IPS-20b (cell line): ENCODE results near the gene C10orf95.
A peak's percentile ranks its signal among the peaks of the same experiment; 100 is the strongest.

Experiments used
- H3K27ac ChIP-seq: one replicate; pipeline ENCODE4 v1.5.1; 2013; ENCODE audit warnings: low read length
- H3K27me3 ChIP-seq: 2 replicates; pipeline ENCODE4 v1.6.1; 2013; ENCODE audit warnings: mild to moderate bottlenecking, low read length, inconsistent platforms; ENCODE audit not compliant: insufficient read depth
- H3K36me3 ChIP-seq: 2 replicates; pipeline ENCODE4 v1.6.1; 2013; ENCODE audit warnings: low read depth, mild to moderate bottlenecking, inconsistent platforms, low read length, moderate library complexity; ENCODE audit not compliant: insufficient read depth
- H3K4me1 ChIP-seq: 2 replicates; pipeline ENCODE4 v1.6.1; 2013; ENCODE audit warnings: mild to moderate bottlenecking, control low read depth, inconsistent platforms, low read length, moderate library complexity; ENCODE audit not compliant: insufficient read depth
- H3K4me3 ChIP-seq: 2 replicates; pipeline ENCODE4 v1.5.1; 2013; ENCODE audit warnings: mild to moderate bottlenecking, low read length, inconsistent platforms
- H3K9ac ChIP-seq: 2 replicates; pipeline ENCODE4 v1.6.1; 2013; ENCODE audit warnings: low read depth, mild to moderate bottlenecking, inconsistent platforms, low read length, moderate library complexity
- H3K9me3 ChIP-seq: 2 replicates; pipeline ENCODE4 v1.6.1; 2013; ENCODE audit warnings: mild to moderate bottlenecking, low read depth, low read length, inconsistent platforms; ENCODE audit not compliant: insufficient read depth

C10orf95 gene

GRCh38 chr10:102402512-102402896 is 48.8 kb downstream of the C10orf95 start:
- no peaks in the 10 kb centered on the region for H3K9me3 ChIP-seq
- peaks cover 20% of the 10 kb centered on the region for H3K36me3 ChIP-seq
- H3K27me3 ChIP-seq = peaks cover 24% of the 10 kb centered on the region
- no peak overlapping the region for H3K9ac ChIP-seq
- no peaks in the 10 kb centered on the region for H3K4me1 ChIP-seq
- H3K4me3 ChIP-seq = no peak overlapping the region
- no peak overlapping the region for H3K27ac ChIP-seq

- no peaks in the 10 kb centered on the region for H3K9me3 ChIP-seq
- H3K4me3 ChIP-seq = no peak overlapping the region
- no peak overlapping the region for H3K9ac ChIP-seq
- H3K36me3 ChIP-seq = peaks cover 22% of the 10 kb centered on the region
- no peaks in the 10 kb centered on the region for H3K4me1 ChIP-seq
- H3K27ac ChIP-seq = no peak overlapping the region
- peaks cover 18% of the 10 kb centered on the region for H3K27me3 ChIP-seq
Observed at GRCh38 chr10:102401735-102402511, 49.4 kb downstream of the C10orf95 start.

DNA sequence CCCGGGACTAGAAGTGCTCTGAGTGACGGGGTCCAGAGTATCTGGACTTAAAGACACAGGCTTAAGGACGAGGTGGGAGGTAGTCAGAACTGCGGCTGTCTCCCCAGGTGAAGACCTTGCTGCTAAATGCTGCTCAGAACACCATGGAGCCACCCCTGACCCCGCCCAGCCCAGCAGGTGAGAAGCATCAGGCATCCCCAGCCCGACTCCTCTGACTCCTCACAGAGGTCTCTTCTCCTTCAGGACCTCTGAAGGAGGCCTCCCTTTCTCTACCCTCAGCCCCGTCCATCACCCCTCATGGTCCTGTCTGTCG is 50.0 kb downstream of the C10orf95 start:
- no peaks in the 10 kb centered on the region for H3K9me3 ChIP-seq
- no peak overlapping the region for H3K27ac ChIP-seq
- no peak overlapping the region for H3K9ac ChIP-seq
- peaks cover 2% of the 10 kb centered on the region for H3K4me1 ChIP-seq
- peaks cover 22% of the 10 kb centered on the region for H3K36me3 ChIP-seq
- H3K27me3 ChIP-seq = peaks cover 14% of the 10 kb centered on the region
- no peak overlapping the region for H3K4me3 ChIP-seq

- Histone ChIP-seq H3K27me3 (peaks cover 9% of the 10 kb centered on the region), H3K9me3 (no peaks in the 10 kb centered on the region), H3K4me3 (no peak overlapping the region), H3K27ac (no peak overlapping the region), H3K4me1 (peaks cover 6% of the 10 kb centered on the region), H3K36me3 (peaks cover 22% of the 10 kb centered on the region), H3K9ac (no peak overlapping the region)
Observed at GRCh38 chr10:102400598-102401341, 50.6 kb downstream of the C10orf95 start.

DNA sequence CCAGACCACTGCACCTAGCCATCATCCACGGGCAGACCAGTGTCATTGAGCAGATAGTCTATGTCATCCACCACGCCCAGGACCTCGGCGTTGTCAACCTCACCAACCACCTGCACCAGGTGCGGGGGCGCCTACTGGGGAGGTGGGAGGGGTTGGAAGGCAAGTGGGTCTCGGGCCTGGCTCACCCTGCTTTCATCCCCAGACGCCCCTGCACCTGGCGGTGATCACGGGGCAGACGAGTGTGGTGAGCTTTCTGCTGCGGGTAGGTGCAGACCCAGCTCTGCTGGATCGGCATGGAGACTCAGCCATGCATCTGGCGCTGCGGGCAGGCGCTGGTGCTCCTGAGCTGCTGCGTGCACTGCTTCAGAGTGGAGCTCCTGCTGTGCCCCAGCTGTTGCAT is 51.3 kb downstream of the C10orf95 start:
- H3K9ac ChIP-seq = no peak overlapping the region
- no peaks in the 10 kb centered on the region for H3K9me3 ChIP-seq
- H3K27me3 ChIP-seq = peaks cover 11% of the 10 kb centered on the region
- peaks cover 22% of the 10 kb centered on the region for H3K36me3 ChIP-seq
- peak overlapping the region; percentile 68; the same call in 1 of the 2 replicates for H3K4me3 ChIP-seq
- no peak overlapping the region for H3K27ac ChIP-seq
- H3K4me1 ChIP-seq = peaks cover 6% of the 10 kb centered on the region
